H1 (cell line): ENCODE results near the gene NAT10. TPM values are rescaled to one million over a fixed set of nuclear protein-coding genes. Genes with fewer than 3 reads are reported as not detected.

Experiments
- CTCF ChIA-PET: fragments of 300-600 bp; sonication (Branson Sonifier 250); formaldehyde crosslinking; loops from one replicate; lab custom pipeline; 2021; ENCODE audit not compliant: partially characterized antibody; lab: Charles Lee
- POLR2A ChIA-PET: fragments of 300-600 bp; sonication (Branson Sonifier 250); formaldehyde crosslinking; loops from one replicate; lab custom pipeline; 2021; ENCODE audit warnings: inconsistent platforms; ENCODE audit not compliant: partially characterized antibody; lab: Charles Lee
- DNase-seq, 2 experiments: peaks; one replicate each; pipeline versions ENCODE4 v3.0.0 to v3.0.0-alpha.2; 2010 to 2022; ENCODE audit warnings: low spot score in 2 of 2, low read depth in 1 of 2, mixed read lengths in 1 of 2
- FAIRE-seq: peaks from 2 replicates; lab custom pipeline; 2011; peaks lifted over from hg19 to GRCh38; lab: Jason Lieb, UNC
- H2AFZ ChIP-seq: 2 replicates; pipeline ENCODE4 v1.8.1; 2012; ENCODE audit warnings: low read length, inconsistent platforms
- H2AK5ac ChIP-seq: 2 replicates; pipeline ENCODE4 v1.6.1; 2013; ENCODE audit warnings: low read depth, low read length
- H2BK120ac ChIP-seq: replicated peaks from 2 replicates; pipeline ENCODE3; 2013; ENCODE audit warnings: low read depth, low read length, inconsistent platforms
- H2BK12ac ChIP-seq: 2 replicates; pipeline ENCODE4 v1.6.1; 2013; ENCODE audit warnings: low read depth, low read length
- H2BK15ac ChIP-seq: 2 replicates; pipeline ENCODE4 v1.6.1; 2013; ENCODE audit warnings: low read length
- H2BK20ac ChIP-seq: 2 replicates; pipeline ENCODE4 v1.6.1; 2013; ENCODE audit warnings: low read length
- H2BK5ac ChIP-seq: 2 replicates; pipeline ENCODE4 v1.6.1; 2013; ENCODE audit warnings: low read depth, low read length
- H3K14ac ChIP-seq: 2 replicates; pipeline ENCODE4 v1.6.1; 2013; ENCODE audit warnings: inconsistent platforms; ENCODE audit not compliant: insufficient read length
- H3K18ac ChIP-seq: 2 replicates; pipeline ENCODE4 v1.6.1; 2013; ENCODE audit warnings: low read length; ENCODE audit errors: extremely low read depth
- H3K23ac ChIP-seq: 2 replicates; pipeline ENCODE4 v1.6.1; 2013; ENCODE audit warnings: inconsistent platforms; ENCODE audit not compliant: insufficient read length
- H3K23me2 ChIP-seq: 2 replicates; pipeline ENCODE4 v1.6.1; 2013; ENCODE audit warnings: low read depth, low read length
- H3K27ac ChIP-seq: 2 replicates; pipeline ENCODE4 v1.6.1; 2011; ENCODE audit warnings: low read depth, low read length, inconsistent platforms
- H3K27me3 ChIP-seq, 4 experiments: replicated peaks in 1 of 4; 1 replicate in 1 of 4; 2 replicates in 3 of 4; pipeline versions ENCODE4 v1.6.1 to v1.8.1; 2011 to 2013; ENCODE audit warnings: low read length in 3 of 4, mild to moderate bottlenecking in 3 of 4, inconsistent platforms in 2 of 4, mixed read lengths in 2 of 4, moderate library complexity in 1 of 4; ENCODE audit not compliant: control insufficient read depth in 3 of 4, insufficient read depth in 3 of 4; ENCODE audit errors: extremely low read depth in 1 of 4
- H3K36me3 ChIP-seq, 4 experiments: 2 replicates each; pipeline versions ENCODE4 v1.6.1 to v1.8.1; 2011 to 2013; ENCODE audit warnings: mild to moderate bottlenecking in 4 of 4, low read length in 3 of 4, moderate library complexity in 2 of 4, control low read depth in 1 of 4, inconsistent platforms in 1 of 4; ENCODE audit not compliant: insufficient read depth in 4 of 4, control insufficient read depth in 2 of 4
- H3K4ac ChIP-seq: replicated peaks from 2 replicates; pipeline ENCODE3; 2013; ENCODE audit warnings: low read length, low read depth, mixed read lengths, inconsistent platforms; ENCODE audit not compliant: insufficient read length
- H3K4me1 ChIP-seq, 4 experiments: replicated peaks in 1 of 4; 1 replicate in 1 of 4; 2 replicates in 3 of 4; pipeline versions ENCODE4 v1.6.1 to v1.8.1; 2011 to 2013; ENCODE audit warnings: low read length in 3 of 4, inconsistent platforms in 2 of 4, mixed read lengths in 1 of 4; ENCODE audit not compliant: insufficient read depth in 4 of 4, control insufficient read depth in 3 of 4
- H3K4me2 ChIP-seq, 2 experiments: 2 replicates each; pipeline versions ENCODE4 v1.6.1 to v1.8.1; 2011 to 2013; ENCODE audit warnings: low read depth in 2 of 2, low read length in 2 of 2, control low read depth in 1 of 2, inconsistent platforms in 1 of 2, mild to moderate bottlenecking in 1 of 2; ENCODE audit not compliant: insufficient read depth in 1 of 2
- H3K4me3 ChIP-seq, 4 experiments: fragments of 200-600, 300-600 bp in 1 of 4; sonication (generic), shearing (Covaris generic), sonication (Bioruptor Twin) in 1 of 4; 2 replicates each; pipeline versions ENCODE4 v1.5.1 to v1.8.1; 2011 to 2016; ENCODE audit warnings: low read length in 4 of 4, low read depth in 3 of 4, control low read depth in 2 of 4, inconsistent platforms in 2 of 4, mild to moderate bottlenecking in 2 of 4, mixed read lengths in 1 of 4, moderate library complexity in 1 of 4; ENCODE audit not compliant: insufficient read depth in 2 of 4; ENCODE audit errors: extremely low read depth in 1 of 4
- H3K56ac ChIP-seq: replicated peaks from 2 replicates; pipeline ENCODE3; 2013; ENCODE audit warnings: low read depth, mild to moderate bottlenecking, mixed read lengths, low read length, inconsistent platforms; ENCODE audit not compliant: insufficient read length
- H3K79me1 ChIP-seq: 2 replicates; pipeline ENCODE4 v1.6.1; 2013; ENCODE audit warnings: low read depth, low read length, control low read depth
- H3K79me2 ChIP-seq, 2 experiments: 2 replicates each; pipeline versions ENCODE4 v1.6.1 to v1.8.1; 2012 to 2013; ENCODE audit warnings: low read length in 2 of 2, mild to moderate bottlenecking in 2 of 2, inconsistent platforms in 1 of 2; ENCODE audit not compliant: insufficient read depth in 2 of 2, control insufficient read depth in 1 of 2
- H3K9ac ChIP-seq, 4 experiments: replicated peaks in 1 of 4; 1 replicate in 1 of 4; 2 replicates in 3 of 4; pipeline versions ENCODE4 v1.6.1 to v1.8.1; 2011 to 2013; ENCODE audit warnings: low read depth in 3 of 4, low read length in 3 of 4, control low read depth in 2 of 4, mild to moderate bottlenecking in 2 of 4, moderate library complexity in 2 of 4, inconsistent platforms in 1 of 4; ENCODE audit errors: extremely low read depth in 1 of 4
- H3K9me3 ChIP-seq, 2 experiments: 2 replicates each; pipeline versions ENCODE4 v1.6.1 to v1.8.1; 2012 to 2013; ENCODE audit warnings: mild to moderate bottlenecking in 2 of 2, moderate library complexity in 2 of 2, control low read depth in 1 of 2, inconsistent platforms in 1 of 2, low read depth in 1 of 2, low read length in 1 of 2, mixed read lengths in 1 of 2; ENCODE audit not compliant: insufficient read depth in 2 of 2
- H4K20me1 ChIP-seq, 2 experiments: replicated peaks in 1 of 2; 2 replicates each; pipeline versions ENCODE3 to v1.8.1; 2011 to 2013; ENCODE audit warnings: inconsistent platforms in 2 of 2, low read length in 2 of 2, mild to moderate bottlenecking in 1 of 2; ENCODE audit not compliant: insufficient read depth in 2 of 2, control insufficient read depth in 1 of 2
- H4K5ac ChIP-seq: 2 replicates; pipeline ENCODE4 v1.6.1; 2013; ENCODE audit warnings: low read length, low read depth, mixed read lengths, inconsistent platforms; ENCODE audit not compliant: insufficient read length
- H4K8ac ChIP-seq: 2 replicates; pipeline ENCODE4 v1.8.0; 2013; ENCODE audit warnings: mild to moderate bottlenecking, moderate library complexity, low read length, inconsistent platforms; ENCODE audit not compliant: insufficient read depth; ENCODE audit errors: extremely low read depth
- H4K91ac ChIP-seq: replicated peaks from 2 replicates; pipeline ENCODE3; 2013; ENCODE audit warnings: low read length, mixed read lengths, inconsistent platforms; ENCODE audit not compliant: insufficient read length
- ATF3 ChIP-seq: IDR thresholded peaks from 2 replicates; pipeline ENCODE4 v1.6.1; 2011; ENCODE audit warnings: low read depth, mild to moderate bottlenecking, low read length; ENCODE audit not compliant: insufficient read depth
- BCL11A ChIP-seq, 2 experiments: IDR thresholded peaks; one replicate each; pipeline ENCODE4 v1.6.1; 2011; ENCODE audit warnings: low read depth in 2 of 2, low read length in 2 of 2, mild to moderate bottlenecking in 2 of 2
- CREB1 ChIP-seq: IDR thresholded peaks from 2 replicates; pipeline ENCODE4 v1.6.1; 2012; ENCODE audit warnings: inconsistent platforms
- GTF2F1 ChIP-seq: IDR thresholded peaks from 2 replicates; pipeline ENCODE4 v1.6.1; 2012; ENCODE audit warnings: low read depth, low read length, improper control_type of control experiment, borderline replicate concordance
- KDM1A ChIP-seq: fragments of 200-600, 300-600 bp; sonication (generic); IDR thresholded peaks from 2 replicates; pipeline ENCODE4 v1.7.1; 2016; ENCODE audit warnings: mild to moderate bottlenecking, low read length, borderline replicate concordance
- KDM5A ChIP-seq: fragments of 200-600 bp; IDR thresholded peaks from 2 replicates; pipeline ENCODE4 v1.7.1; 2012; ENCODE audit warnings: mild to moderate bottlenecking, low read length, inconsistent platforms, mixed read lengths
- MAFK ChIP-seq: IDR thresholded peaks from 2 replicates; pipeline ENCODE4 v1.6.1; 2012; ENCODE audit warnings: low read depth, mild to moderate bottlenecking, improper control_type of control experiment, low read length
- MAX ChIP-seq: IDR thresholded peaks from 2 replicates; pipeline ENCODE4 v1.6.1; 2012; ENCODE audit warnings: inconsistent platforms
- PHF8 ChIP-seq: fragments of 200-600 bp; sonication (generic); conservative IDR thresholded peaks from 2 replicates; pipeline ENCODE4 v1.7.1; 2012; ENCODE audit warnings: low read depth, mild to moderate bottlenecking, inconsistent platforms, low read length, moderate library complexity
- POLR2A ChIP-seq, 2 experiments: IDR thresholded peaks; 1 replicate in 1 of 2; 2 replicates in 1 of 2; pipeline ENCODE4 v1.6.1; 2011; ENCODE audit warnings: low read depth in 2 of 2, low read length in 2 of 2, mild to moderate bottlenecking in 2 of 2; ENCODE audit errors: control extremely low read depth in 1 of 2
- RXRA ChIP-seq: IDR thresholded peaks from 2 replicates; pipeline ENCODE4 v1.6.1; 2011; ENCODE audit warnings: low read depth, mild to moderate bottlenecking, low read length, moderate library complexity; ENCODE audit not compliant: insufficient read depth
- SIN3A ChIP-seq, 2 experiments: IDR thresholded peaks in 1 of 2; conservative IDR thresholded peaks in 1 of 2; 2 replicates each; pipeline ENCODE4 v1.6.1; 2011 to 2012; ENCODE audit warnings: low read length in 2 of 2, improper control_type of control experiment in 1 of 2, low read depth in 1 of 2, mild to moderate bottlenecking in 1 of 2
- TAF7 ChIP-seq: optimal IDR thresholded peaks from 2 replicates; pipeline ENCODE3; 2011; ENCODE audit warnings: low read depth, mild to moderate bottlenecking, inconsistent platforms, low read length, moderate library complexity, borderline replicate concordance
- TBP ChIP-seq: IDR thresholded peaks from 2 replicates; pipeline ENCODE4 v1.6.1; 2011; ENCODE audit warnings: low read depth, low read length, improper control_type of control experiment
- WGBS, 2 experiments: shearing (Covaris generic) in 1 of 2; methylation state at CpG; one replicate each; pipeline versions ENCODE4 v1.1.6 to v1.1.7; 2013 to 2015; ENCODE audit warnings: low lambda C conversion rate in 2 of 2, mixed read lengths in 2 of 2, inconsistent platforms in 1 of 2, low coverage in 1 of 2, missing lambda C conversion rate in 1 of 2; ENCODE audit not compliant: insufficient replicate concordance in 2 of 2, insufficient coverage in 1 of 2, insufficient read length in 1 of 2; ENCODE audit errors: extremely low coverage in 1 of 2, missing lambda C conversion rate in 1 of 2; 5-methylcytosine and 5-hydroxymethylcytosine counted together
- polyA plus RNA-seq, 7 experiments: library from polyadenylated mRNA; depleted of rRNA in 3 of 7; stranded (reverse) in 5 of 7; unstranded in 2 of 7; fragments of >200 nt in 5 of 7; fragments of 200-250 nt in 2 of 7; gene quantifications; 1 replicate in 5 of 7; 2 replicates in 1 of 7; 4 replicates in 1 of 7; pipeline versions ENCODE4 v1.2.1 to v1.2.3, GENCODE V29; 2011 to 2013; ENCODE audit warnings: missing spikeins in 2 of 7, mixed read lengths in 2 of 7
- total RNA-seq: library from RNA; stranded (reverse); fragmentation: NEBNext Ultra II Directional; extraction: Animal tissue kit (Norgen Biotek cat#: 25700); gene quantifications from 2 replicates; pipeline ENCODE4 v1.2.1, GENCODE V29; 2021

The NAT10 gene
- total and polyA plus RNA-seq, 2 of the 8 experiments (the other 6 are each of a cell fraction or from before 2014, with no cell fraction given) = 66.3 to 89.6 TPM

DNA sequence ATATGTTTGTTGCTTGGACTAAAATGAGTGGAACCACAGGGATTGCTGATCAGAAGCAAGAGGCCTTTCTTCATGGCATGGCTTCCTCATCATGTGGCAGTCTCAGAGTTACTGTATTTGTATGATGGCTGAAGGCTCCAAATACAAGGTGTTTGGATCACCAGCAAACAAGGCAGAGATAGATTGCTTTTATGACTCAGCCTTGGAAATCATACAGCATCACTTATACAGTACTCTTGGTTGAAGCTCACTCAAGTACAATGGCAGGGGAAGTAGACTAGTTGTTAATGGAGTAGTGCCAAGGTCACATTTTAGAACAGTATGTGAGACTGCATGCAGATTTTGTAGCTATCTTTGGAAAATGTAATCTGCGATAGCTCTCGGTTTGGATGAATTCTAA is 37.3 kb upstream of the NAT10 start:
- Histone ChIP-seq H2AK5ac (no peak overlapping the region), H4K8ac (no peak overlapping the region), H3K14ac (no peak overlapping the region), H3K23me2 (no peaks in the 10 kb centered on the region), H3K27ac (no peak overlapping the region), H2BK15ac (no peak overlapping the region), H2BK5ac (no peak overlapping the region), H3K4me1 (no peaks in the 10 kb centered on the region), H2BK120ac (no peak overlapping the region), H2AFZ (no peak overlapping the region), H3K4me2 (no peak overlapping the region), H3K56ac (no peak overlapping the region), H3K4me3 (no peak overlapping the region), H3K4ac (no peak overlapping the region), H2BK20ac (no peak overlapping the region), H3K18ac (no peak overlapping the region), H3K9ac (no peak overlapping the region), H3K9me3 (no peaks in the 10 kb centered on the region), H3K36me3 (peaks cover 3 to 37% (median 19%) of the 10 kb centered on the region in 4 experiments), H4K20me1 (peaks cover 28 to 37% of the 10 kb centered on the region in 2 experiments), H3K79me1 (no peaks in the 10 kb centered on the region; the same call in 1 of the 2 replicates), H3K79me2 (peaks cover 61 to 99% of the 10 kb centered on the region in 2 experiments), H3K27me3 (no peaks in the 10 kb centered on the region), H4K91ac (no peak overlapping the region), H2BK12ac (no peak overlapping the region), H4K5ac (no peak overlapping the region), H3K23ac (no peak overlapping the region)
- CTCF ChIA-PET = interaction anchor here (0.6 to 2.2 kb wide), 2 partner anchors 8 to 72 kb away, joined by 3 to 12 read pairs; no protein-coding TSS in a partner anchor
- no peak for DNase-seq
- POLR2A ChIA-PET = interaction anchor here (7.3 to 16.5 kb wide), 2 partner anchors 10 to 13 kb away, joined by 45 to 176 read pairs; partner anchors contain the start of gene CAPRIN1
- no peak for FAIRE-seq
- WGBS, 2 experiments = 92% methylated on average over 2 of the region's 2 CpGs; no CpG with 5 or more reads in 1 of the 2 experiments
- no peak for TF ChIP-seq TBP
- TF ChIP-seq CREB1 = no peak
- TF ChIP-seq MAX = no peak
- no peak for TF ChIP-seq KDM1A
- TF ChIP-seq MAFK = no peak
- no peak for TF ChIP-seq POLR2A (IDR thresholded peaks at IDR 0.05; ENCODE audit: control extremely low read depth in 1 of 2, low read depth in 2 of 2, low read length in 2 of 2)
- no peak for TF ChIP-seq BCL11A (IDR thresholded peaks at IDR 0.05; ENCODE audit: low read depth in 2 of 2, low read length in 2 of 2)
- no peak for TF ChIP-seq ATF3
- no peak for TF ChIP-seq KDM5A
- no peak for TF ChIP-seq SIN3A (conservative IDR thresholded peaks at IDR 0.05 in 1 of 2, IDR thresholded peaks at IDR 0.05 in 1 of 2; ENCODE audit: low read depth in 1 of 2, low read length in 2 of 2)
- no peak for TF ChIP-seq TAF7
- TF ChIP-seq GTF2F1 = no peak
- no peak for TF ChIP-seq PHF8
- TF ChIP-seq RXRA = no peak
